ENCODE measurements around the gene PTMA.
"Not testable (repeated sequence)": the region's sequence is repeated elsewhere in the genome, so short reads cannot be mapped to it uniquely, and the experiment has no call there.

The PTMA gene

DNA sequence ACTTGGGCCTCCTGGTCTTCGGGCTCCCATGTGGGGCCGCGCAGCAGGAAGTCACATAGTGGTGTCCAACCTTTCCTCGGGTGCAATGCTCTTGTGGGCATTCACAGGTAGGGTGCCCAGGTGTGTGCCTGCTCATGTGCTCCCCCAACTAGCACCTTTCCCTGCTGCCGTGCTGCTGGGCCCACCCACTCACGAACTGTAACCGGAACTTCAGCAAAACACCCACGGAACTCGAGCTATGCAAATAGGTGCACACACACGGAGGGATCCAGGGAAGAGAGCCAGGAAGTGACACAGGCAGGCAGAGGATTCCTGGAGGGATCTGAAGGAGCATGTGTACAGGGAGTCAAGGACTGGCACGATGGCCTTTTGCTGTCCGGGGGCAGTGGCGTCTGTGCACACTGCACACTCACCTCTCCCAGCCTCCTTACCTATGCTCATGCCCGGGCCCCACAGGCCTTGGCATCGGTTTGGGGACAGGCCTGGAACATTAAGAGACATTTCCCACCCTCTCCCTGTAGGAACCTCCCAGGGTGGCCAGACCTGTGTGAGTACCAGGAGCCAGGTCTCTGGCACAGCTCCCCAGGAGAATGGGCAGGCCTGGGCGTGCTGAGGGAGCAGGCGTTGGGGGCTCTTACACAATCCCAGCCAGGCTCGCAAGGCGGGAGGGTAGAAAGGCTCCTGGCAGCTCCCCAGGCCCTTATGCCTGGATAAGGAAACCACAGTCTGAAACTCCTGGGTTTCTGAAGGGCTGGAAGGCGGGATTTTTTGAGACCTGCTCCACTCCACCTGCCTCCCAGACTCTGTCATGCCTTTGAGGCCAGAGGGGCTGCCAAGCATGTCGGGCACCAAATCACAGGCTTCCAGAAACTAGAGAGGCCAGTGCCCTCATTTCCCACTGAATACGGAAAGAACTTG is 6.6 kb upstream of the PTMA start:
- no peak for DNase-seq

GRCh38 chr2:231704017-231704416 is 4.3 kb upstream of the PTMA start:
- DNase-seq: no peak

DNA sequence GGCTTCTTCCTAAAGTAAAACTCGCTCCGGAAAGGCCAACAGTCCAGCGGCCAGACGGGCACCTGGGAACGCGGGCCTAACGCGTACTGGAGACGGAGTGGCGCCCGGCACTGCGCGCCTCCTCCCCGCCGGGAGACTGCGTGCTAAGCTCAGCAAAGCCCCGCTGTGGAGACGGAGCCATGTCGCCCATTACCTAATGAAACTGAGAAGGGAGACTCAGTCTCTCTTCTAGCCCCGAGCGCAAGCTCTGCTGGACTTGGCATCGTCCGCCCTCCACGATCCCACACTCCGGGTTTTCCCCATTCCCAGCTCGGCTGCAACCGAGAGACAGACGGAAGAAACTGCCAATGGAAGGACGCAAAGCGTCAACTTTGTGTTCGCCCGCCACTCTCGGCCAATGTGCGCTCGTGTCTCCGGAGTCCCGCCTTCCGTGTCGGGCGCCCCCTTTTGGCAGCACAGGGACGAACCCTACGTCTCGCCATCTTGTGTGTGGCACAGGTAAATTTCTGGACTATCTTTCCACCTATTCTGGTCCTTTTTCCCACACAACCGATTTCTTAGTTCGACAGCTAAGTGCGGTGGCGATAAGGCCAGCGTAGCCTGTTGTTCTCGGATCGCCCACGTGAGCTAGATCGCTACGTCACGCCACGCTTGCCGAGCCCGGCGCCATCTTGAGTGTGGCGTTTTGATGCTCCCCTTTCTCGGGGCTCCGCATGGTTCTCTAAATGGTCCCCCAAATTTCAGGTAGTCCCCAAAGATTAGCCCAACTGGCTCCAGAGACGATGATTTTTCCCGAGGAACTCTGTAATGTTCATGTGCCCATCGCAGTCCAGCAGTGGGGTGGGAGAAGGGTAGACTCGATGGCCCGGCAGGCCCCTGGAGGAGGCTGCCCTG is 1.3 kb upstream of the PTMA start:
- DNase-seq: peak; percentile 93 to 97 (median 94)

DNA sequence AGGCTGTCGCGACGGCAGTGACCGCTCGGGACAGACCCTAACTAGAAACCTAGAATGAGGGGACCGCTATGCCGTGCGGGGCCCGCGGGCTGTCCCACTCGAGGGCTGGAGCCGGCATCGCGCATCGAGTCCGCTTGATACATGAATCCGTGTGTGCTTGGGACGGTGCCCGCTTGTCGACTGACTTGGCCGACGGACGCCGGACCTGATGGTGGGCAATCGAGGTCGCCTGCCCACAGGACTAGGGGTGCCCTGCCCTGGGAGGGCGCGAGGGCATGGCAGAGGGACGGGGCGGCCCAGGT is 749 bp upstream of the PTMA start:
- DNase-seq: peak in 3 of 4 experiments; percentile 56 to 65 (median 63)

DNA sequence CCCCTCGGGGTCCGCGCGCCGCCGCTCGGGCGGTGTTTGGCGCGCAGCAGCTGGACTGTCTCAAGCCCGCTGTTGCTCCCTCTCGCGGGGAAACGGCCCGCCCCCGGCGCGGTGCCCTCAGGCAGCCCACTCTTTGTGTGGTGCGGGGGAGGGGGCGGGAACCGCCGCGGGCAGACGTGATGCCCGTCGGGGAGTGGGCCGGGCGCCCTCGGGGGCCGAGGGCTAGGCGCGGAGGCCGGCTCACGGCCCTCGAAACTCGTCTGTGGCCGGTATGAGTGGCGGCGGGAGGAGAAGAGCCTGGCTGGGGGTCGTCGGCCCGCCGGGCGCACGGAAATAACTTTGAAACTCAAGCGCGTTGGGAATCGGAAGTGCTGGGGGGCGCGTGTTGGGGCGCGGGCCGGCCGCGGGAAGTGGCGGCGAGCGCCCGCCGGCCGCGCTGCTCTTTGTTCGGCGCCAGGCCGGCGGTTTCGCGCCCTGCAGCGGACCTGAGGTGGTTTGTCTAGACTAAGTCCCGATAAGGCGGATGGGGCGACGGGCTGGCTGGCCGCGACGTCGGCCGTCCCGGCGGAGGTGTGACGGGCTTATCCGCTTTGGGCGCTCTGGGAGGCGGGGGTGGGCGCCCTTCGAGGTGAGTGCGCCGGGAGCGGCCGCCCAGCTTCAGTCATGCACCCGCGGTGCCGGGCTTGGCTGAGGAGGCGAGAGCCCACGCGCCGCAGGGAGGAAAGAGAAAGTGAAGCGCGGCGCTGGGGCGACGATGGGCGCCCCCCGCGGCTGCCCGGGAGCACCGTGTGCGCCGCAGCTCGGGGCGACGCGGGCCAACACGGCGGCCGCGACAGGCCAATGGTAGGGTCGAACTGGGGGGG is 679 bp downstream of the PTMA start:
- peak; percentile 36 to 42 (median 39) for DNase-seq

GRCh38 chr2:231709636-231709980 is 1.3 kb downstream of the PTMA start:
- DNase-seq: peak in 2 of 4 experiments; percentile 43 to 45

DNA sequence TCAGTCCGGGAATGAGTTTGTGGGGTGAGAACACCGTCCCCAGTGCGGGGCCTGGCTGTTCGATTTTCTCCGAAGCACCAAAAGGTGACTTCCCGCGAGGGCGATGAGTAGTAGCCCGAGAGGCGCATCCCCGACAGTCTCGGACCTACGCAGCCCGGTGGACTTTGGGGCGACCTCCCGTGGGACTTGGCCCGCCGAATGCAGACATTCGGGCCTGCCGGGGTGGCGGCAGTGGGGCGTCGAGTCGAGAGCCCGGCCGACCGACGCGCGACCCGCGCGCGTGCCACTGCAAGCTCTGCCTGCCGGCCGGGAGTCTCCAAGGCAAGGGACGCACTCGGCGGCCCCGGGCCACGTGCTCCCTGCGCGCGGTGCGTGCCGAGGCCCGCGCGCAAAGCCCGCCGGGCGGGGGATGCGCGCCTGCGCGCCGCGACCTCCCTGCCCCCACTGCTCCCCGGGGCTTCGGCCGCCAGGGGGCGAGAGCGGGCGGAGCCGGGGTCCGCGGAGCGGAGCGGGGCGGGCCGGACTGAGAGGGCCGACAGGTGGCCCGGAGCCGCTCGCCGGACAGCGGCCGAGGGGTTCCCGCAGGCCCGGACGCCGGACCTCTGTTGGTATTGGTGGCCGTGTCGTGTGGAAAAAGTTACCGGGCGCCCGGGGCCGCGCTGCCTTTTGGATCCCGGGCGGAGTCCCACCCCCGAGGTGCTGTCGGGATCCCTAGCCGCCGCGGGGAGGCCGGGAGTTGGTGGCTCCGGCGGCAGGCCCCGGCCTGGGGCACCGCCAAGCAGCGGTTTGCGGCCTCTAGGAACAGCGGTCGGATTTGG is 1.9 kb downstream of the PTMA start:
- peak; percentile 78 to 82 (median 80) for DNase-seq

DNA sequence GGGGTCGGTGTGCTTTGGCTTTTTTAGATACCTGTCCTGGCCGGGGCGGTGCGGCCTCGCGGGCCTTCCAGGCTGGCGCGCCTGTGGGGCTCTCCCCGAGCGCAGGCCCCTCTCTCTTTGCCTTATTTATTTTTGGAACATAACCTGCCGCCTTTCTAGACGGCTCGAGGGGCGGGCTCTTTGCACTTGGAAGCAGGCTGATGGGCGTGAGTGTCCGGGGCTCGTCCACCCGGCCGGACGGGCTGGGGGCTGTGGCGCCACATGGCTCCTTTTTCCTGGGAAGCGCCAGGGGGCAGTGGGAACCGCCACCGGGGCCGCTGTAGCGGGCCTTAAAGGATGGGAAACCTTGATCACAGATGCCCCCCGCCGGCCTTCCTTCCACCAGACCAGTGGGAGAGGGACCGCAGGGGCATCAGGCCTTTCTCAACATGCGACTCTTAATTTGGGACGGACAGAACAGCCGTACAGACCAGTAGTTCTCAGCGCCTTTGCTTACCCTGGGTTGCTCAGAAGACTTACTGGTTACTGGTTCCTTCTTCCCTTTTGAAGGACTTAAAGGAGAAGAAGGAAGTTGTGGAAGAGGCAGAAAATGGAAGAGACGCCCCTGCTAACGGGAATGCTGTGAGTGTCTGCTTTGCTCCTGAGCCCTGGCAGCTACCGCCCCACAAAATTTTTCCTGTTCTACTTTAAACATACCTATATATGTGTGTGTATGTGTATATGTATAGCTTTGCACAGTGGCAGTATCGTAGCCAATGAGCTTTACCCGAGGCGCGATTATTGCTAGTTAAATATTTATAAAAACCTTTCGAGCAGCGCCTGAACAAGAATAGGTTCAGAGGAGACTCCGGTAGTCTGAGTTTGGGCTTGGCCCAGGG is 2.7 kb downstream of the PTMA start:
- DNase-seq: no peak

- no peak for DNase-seq
Measured at GRCh38 chr2:231711677-231712450, 3.5 kb downstream of the PTMA start.

DNA sequence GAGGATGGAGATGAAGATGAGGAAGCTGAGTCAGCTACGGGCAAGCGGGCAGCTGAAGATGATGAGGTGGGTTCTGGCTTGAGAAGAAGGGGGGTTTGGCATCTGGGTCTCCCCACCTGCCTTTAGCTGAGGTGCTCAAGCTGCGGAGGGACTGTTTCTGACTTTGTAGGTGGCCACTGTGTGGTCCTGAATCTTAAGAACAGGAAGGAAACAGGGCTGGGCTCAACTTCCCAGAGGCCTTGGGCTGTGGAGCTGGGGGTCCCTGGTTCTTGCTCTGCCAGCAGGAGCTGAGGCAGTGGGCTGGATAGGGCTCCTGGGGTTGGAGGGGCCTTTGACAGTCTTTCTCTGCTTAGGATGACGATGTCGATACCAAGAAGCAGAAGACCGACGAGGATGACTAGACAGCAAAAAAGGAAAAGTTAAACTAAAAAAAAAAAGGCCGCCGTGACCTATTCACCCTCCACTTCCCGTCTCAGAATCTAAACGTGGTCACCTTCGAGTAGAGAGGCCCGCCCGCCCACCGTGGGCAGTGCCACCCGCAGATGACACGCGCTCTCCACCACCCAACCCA is 4.2 kb downstream of the PTMA start:
- DNase-seq: peak in 1 of 4 experiments; percentile 11

- not testable (repeated sequence) for DNase-seq
Measured at GRCh38 chr2:231713406-231713729, 5.0 kb downstream of the PTMA start.

DNA sequence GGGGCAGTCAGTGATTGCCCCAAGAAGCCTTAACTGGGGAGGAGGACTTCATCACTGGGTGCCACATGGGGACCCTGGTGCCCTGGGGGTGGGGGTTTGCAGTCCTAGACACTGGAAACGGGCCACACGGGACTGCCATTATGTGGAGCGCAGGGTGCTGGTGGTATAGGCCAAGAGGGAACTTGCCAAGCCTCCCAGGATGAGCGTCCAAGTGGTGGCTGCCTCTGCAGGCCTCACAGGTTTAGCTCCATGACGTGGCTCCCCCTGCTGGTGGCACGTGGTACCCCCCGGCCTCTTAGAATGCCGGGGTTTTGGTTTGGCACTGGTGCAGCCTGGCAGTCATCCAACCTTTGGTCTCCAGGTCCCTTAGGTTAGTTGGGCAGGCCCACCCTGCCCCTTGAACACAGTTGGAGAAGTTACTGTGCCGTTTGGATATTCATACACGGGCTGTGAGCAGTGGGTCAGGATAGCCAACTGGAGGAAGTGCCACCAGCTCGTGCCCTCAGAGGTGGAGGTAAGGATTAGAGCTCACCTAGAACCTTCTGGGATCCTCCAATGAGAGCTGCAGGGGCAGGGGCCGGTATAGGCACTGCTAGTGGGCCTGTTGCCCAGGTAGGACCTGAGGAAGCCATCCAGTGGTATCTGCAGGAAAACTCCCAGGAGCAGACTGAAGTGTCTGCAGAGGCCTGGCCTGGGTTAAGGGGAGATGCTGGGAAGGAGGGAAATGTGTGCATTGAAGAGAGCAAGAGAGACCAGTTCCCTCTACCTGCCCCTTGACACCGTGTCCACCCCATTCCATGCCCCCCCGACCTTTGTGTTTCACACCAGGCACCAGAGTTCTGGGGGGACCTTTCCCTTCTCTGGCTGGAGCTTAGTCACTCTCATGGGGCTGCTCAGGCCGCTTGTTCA is 5.7 kb downstream of the PTMA start:
- peak; percentile 82 to 90 (median 85) for DNase-seq

DNA sequence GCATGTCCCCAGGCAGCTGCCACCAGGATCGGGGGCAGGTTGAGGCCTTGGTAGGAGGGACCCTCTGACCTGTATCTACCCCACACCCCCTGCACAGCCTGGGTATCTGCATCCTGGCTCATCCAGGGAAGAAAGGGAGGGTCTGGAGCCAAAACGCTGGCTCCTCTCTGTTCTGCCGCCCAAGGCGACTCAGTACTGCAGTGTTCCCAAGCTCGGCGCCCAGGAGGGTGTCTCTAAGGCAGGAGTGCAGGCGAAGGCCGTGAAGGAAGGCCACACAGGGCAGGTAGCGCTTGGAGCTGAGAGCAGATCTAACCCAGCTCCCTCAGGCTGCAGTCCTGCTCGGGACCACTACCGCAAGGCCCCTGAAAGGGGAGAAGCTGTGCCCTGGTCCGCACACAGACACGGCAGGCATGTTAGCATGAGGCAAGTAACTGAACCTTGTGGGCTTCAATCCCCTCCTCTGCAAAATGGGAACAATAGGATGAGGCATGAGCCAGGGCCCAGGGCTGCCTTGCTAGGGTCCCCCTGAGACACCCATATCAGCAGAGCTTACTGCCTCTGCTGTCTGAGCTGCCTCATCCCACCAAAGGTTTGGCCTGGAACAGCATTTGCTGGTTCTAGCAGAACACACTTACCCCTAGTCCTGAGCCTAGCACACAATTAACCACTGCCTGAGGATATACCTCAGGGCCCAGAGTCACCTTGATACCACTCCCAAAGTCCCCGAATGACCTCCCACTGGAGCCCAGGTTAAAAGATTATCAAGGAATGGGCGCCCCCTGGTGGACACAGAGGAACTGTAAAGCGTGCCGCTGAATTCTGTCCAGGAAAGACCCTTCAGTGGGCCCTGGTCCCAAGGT is 6.5 kb downstream of the PTMA start:
- peak; percentile 49 to 82 (median 70) for DNase-seq

GRCh38 chr2:231715499-231715837 is 7.1 kb downstream of the PTMA start:
- DNase-seq: no peak

GRCh38 chr2:231715988-231716616 is 7.8 kb downstream of the PTMA start:
- no peak for DNase-seq

- DNase-seq: no peak
Measured at GRCh38 chr2:231716666-231717280, 8.4 kb downstream of the PTMA start.

Data from activated CD4-positive, CD25-positive, alpha-beta regulatory T cell (primary cell).